H1 (cell line): ENCODE data around the gene SPINK1. TPM values are rescaled to one million over a fixed set of nuclear protein-coding genes. Genes with fewer than 3 reads are reported as not detected.

ENCODE experiments used
- CHD7 ChIP-seq: fragments of 300-600 bp; sonication (generic); IDR thresholded peaks from 2 replicates; pipeline ENCODE4 v1.7.1; 2012; ENCODE audit warnings: low read length, moderate library complexity, mild to moderate bottlenecking, inconsistent platforms; ENCODE audit not compliant: insufficient replicate concordance
- CTBP2 ChIP-seq: IDR thresholded peaks from 2 replicates; pipeline ENCODE4 v1.7.0; 2011; ENCODE audit warnings: borderline replicate concordance, mild to moderate bottlenecking, moderate library complexity, mixed read lengths, low read length; ENCODE audit not compliant: insufficient read depth, insufficient read length
- EP300 ChIP-seq, 2 experiments: IDR thresholded peaks; 1 replicate in 1 of 2; 2 replicates in 1 of 2; pipeline ENCODE4 v1.6.1; 2011 to 2012; ENCODE audit warnings: low read depth in 2 of 2, low read length in 2 of 2, mild to moderate bottlenecking in 2 of 2, borderline replicate concordance in 1 of 2, inconsistent platforms in 1 of 2, moderate library complexity in 1 of 2
- KDM4A ChIP-seq: IDR thresholded peaks from one replicate; pipeline ENCODE4 v1.7.1; 2012; ENCODE audit warnings: low read depth, mild to moderate bottlenecking, moderate library complexity, low read length, inconsistent platforms; ENCODE audit not compliant: severe bottlenecking
- POLR2AphosphoS5 ChIP-seq: IDR thresholded peaks from 2 replicates; pipeline ENCODE4 v1.6.1; 2011; ENCODE audit warnings: low read depth, low read length
- SIN3A ChIP-seq, 2 experiments: IDR thresholded peaks in 1 of 2; conservative IDR thresholded peaks in 1 of 2; 2 replicates each; pipeline ENCODE4 v1.6.1; 2011 to 2012; ENCODE audit warnings: low read length in 2 of 2, improper control_type of control experiment in 1 of 2, low read depth in 1 of 2, mild to moderate bottlenecking in 1 of 2
- polyA plus RNA-seq, 7 experiments: library from polyadenylated mRNA; depleted of rRNA in 3 of 7; stranded (reverse) in 5 of 7; unstranded in 2 of 7; fragments of >200 nt in 5 of 7; fragments of 200-250 nt in 2 of 7; gene quantifications; 1 replicate in 5 of 7; 2 replicates in 1 of 7; 4 replicates in 1 of 7; pipeline versions ENCODE4 v1.2.1 to v1.2.3, GENCODE V29; 2011 to 2013; ENCODE audit warnings: missing spikeins in 2 of 7, mixed read lengths in 2 of 7
- total RNA-seq: library from RNA; stranded (reverse); fragmentation: NEBNext Ultra II Directional; extraction: Animal tissue kit (Norgen Biotek cat#: 25700); gene quantifications from 2 replicates; pipeline ENCODE4 v1.2.1, GENCODE V29; 2021

SPINK1 gene
- total and polyA plus RNA-seq, 2 of the 8 experiments (the other 6 are each of a cell fraction or from before 2014, with no cell fraction given): 0.48 to 1.3 TPM

GRCh38 chr5:147821766-147822165, 9.7 kb downstream of the SPINK1 start (continued):
- no peak for TF ChIP-seq CHD7
- TF ChIP-seq KDM4A: no peak
- no peak for TF ChIP-seq POLR2AphosphoS5
- no peak for TF ChIP-seq EP300 (IDR thresholded peaks at IDR 0.05; ENCODE audit: borderline replicate concordance in 1 of 2, low read depth in 2 of 2, low read length in 2 of 2)
- no peak for TF ChIP-seq SIN3A (conservative IDR thresholded peaks at IDR 0.05 in 1 of 2, IDR thresholded peaks at IDR 0.05 in 1 of 2; ENCODE audit: low read depth in 1 of 2, low read length in 2 of 2)
- TF ChIP-seq CTBP2: no peak
